Adipocyte (in vitro differentiated cells): ENCODE results near the gene DGCR8.

Experiments used
- DNase-seq: peaks from one replicate; pipeline ENCODE4 v3.0.0-alpha.2; 2015; ENCODE audit warnings: low read depth
- H3K27me3 ChIP-seq: replicated peaks from 2 replicates; pipeline ENCODE4 v1.7.0; 2013; ENCODE audit warnings: mild to moderate bottlenecking, low read length, moderate library complexity; ENCODE audit not compliant: control insufficient read depth, insufficient read depth
- H3K36me3 ChIP-seq: 2 replicates; pipeline ENCODE4 v1.7.0; 2013; ENCODE audit warnings: low read length, mild to moderate bottlenecking, moderate library complexity; ENCODE audit not compliant: control insufficient read depth, insufficient read depth, severe bottlenecking
- H3K4me1 ChIP-seq: 2 replicates; pipeline ENCODE4 v1.7.0; 2013; ENCODE audit warnings: mild to moderate bottlenecking, low read length, moderate library complexity; ENCODE audit not compliant: control insufficient read depth, insufficient read depth
- H3K4me3 ChIP-seq: 2 replicates; pipeline ENCODE4 v1.7.0; 2013; ENCODE audit warnings: mild to moderate bottlenecking, low read length, moderate library complexity
- H3K9ac ChIP-seq: 2 replicates; pipeline ENCODE4 v1.7.0; 2013; ENCODE audit warnings: mild to moderate bottlenecking, low read length, moderate library complexity
- H3K9me3 ChIP-seq: 2 replicates; pipeline ENCODE4 v1.7.0; 2013; ENCODE audit warnings: mild to moderate bottlenecking, low read length, moderate library complexity; ENCODE audit not compliant: control insufficient read depth

Gene DGCR8

DNA sequence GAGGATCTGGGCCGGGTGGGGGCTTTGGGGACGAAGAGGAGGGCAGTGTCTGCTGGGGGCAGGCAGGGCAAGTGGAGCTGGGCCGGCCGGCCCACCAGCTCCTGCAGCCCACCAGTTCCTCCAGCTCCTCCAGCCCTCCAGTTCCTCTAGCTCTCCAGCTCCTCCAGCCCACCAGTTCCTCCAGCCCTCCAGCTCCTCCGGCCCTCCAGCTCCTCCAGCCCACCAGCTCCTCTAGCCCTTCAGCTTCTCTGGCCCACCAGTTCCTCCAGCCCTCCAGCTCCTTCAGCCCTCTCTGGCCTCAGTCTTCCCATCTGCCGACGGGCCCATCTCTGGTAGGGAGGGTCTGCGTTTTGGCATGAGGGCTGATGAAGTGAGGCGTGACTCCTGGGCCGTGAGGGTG lies 80.0 kb downstream of the DGCR8 start:
- DNase-seq: no peak
- Histone ChIP-seq H3K9ac (no peak overlapping the region), H3K4me3 (no peak overlapping the region), H3K36me3 (no peaks in the 10 kb centered on the region), H3K4me1 (no peaks in the 10 kb centered on the region), H3K27me3 (peaks cover 29% of the 10 kb centered on the region), H3K9me3 (no peaks in the 10 kb centered on the region)
